Caki2 (cell line): ENCODE measurements around the gene MITD1. TPM values are rescaled to one million over a fixed set of nuclear protein-coding genes. Genes with fewer than 3 reads are reported as not detected.
A peak's percentile ranks its signal among the peaks of the same experiment; 100 is the strongest.
"Not testable (repeated sequence)": the region's sequence is repeated elsewhere in the genome, so short reads cannot be mapped to it uniquely, and the experiment has no call there.

Experiments used
- DNase-seq: peaks from one replicate; pipeline ENCODE4 v3.0.0-alpha.2; 2015; ENCODE audit warnings: low read depth
- in situ Hi-C: cut with HindIII; loops from 2 replicates; pipeline ENCODE4 v1.10.0; 2016; ENCODE audit warnings: low sequenced_read_pairs, low pct_unique_long_range_greater_than_20kb, mixed read lengths
- total RNA-seq: library from RNA; depleted of rRNA; stranded (reverse); fragments of >200 nt; shearing (Covaris generic); gene quantifications from 2 replicates; pipeline ENCODE4 v1.2.3, GENCODE V29; 2014; ENCODE audit warnings: low replicate concordance

Gene MITD1
- total RNA-seq, 1 experiment from 2014 or later = 30.1 TPM

- in situ Hi-C loops = no loop called here
- DNase-seq = peak; percentile 72
These were observed 21.3 kb downstream of the MITD1 start for GRCh38 chr2:99159594-99159993.

- no peak for DNase-seq
- in situ Hi-C loops = no loop called here
These were observed 22.3 kb downstream of the MITD1 start for GRCh38 chr2:99158599-99158998.

- no peak for DNase-seq
- in situ Hi-C loops = no loop called here
These were observed 24.0 kb downstream of the MITD1 start for GRCh38 chr2:99156891-99157290.

GRCh38 chr2:99154643-99155536 is 26.0 kb downstream of the MITD1 start, which contains the start of the genes LIPT1 and TSGA10:
Gene LIPT1, plus strand, starts transcription at chr2:99154967. Its CDS starts 6,991 bp downstream, at chr2:99161958.
Gene TSGA10, minus strand, starts transcription at chr2:99154942. Its CDS starts 45,503 bp downstream, at chr2:99109439.
- in situ Hi-C loops = no loop called here
- peak; percentile 92 for DNase-seq

GRCh38 chr2:99153921-99154604 is 26.8 kb downstream of the MITD1 start:
- in situ Hi-C loops = no loop called here
- peak; percentile 29 for DNase-seq

GRCh38 chr2:99152199-99152895 is 28.5 kb downstream of the MITD1 start:
- no peak for DNase-seq
- in situ Hi-C loops = no loop called here

GRCh38 chr2:99150706-99151105 is 30.2 kb downstream of the MITD1 start:
- no peak for DNase-seq
- in situ Hi-C loops = no loop called here

GRCh38 chr2:99141110-99142108 is 39.4 kb downstream of the MITD1 start, which contains the start of gene C2orf15:
Gene C2orf15, plus strand, starts transcription at chr2:99141707. Its CDS starts 8,852 bp downstream, at chr2:99150559.
- in situ Hi-C loops = no loop called here

GRCh38 chr2:99140860-99141109 is 40.1 kb downstream of the MITD1 start:
- in situ Hi-C loops = no loop called here
- DNase-seq = no peak

More at GRCh38 chr2:99141110-99142108, 39.4 kb downstream of the MITD1 start, which contains the start of gene C2orf15:
- peak; percentile 97 for DNase-seq

- DNase-seq = no peak
- in situ Hi-C loops = no loop called here
These were observed 40.6 kb downstream of the MITD1 start for GRCh38 chr2:99140056-99140859.

- DNase-seq = no peak
- in situ Hi-C loops = no loop called here
These were observed 41.9 kb downstream of the MITD1 start for GRCh38 chr2:99139003-99139402.

GRCh38 chr2:99135044-99135556 is 45.8 kb downstream of the MITD1 start:
- in situ Hi-C loops, DNase-seq: not testable (repeated sequence)

GRCh38 chr2:99127981-99128380 is 52.9 kb downstream of the MITD1 start:
- in situ Hi-C loops = no loop called here
- no peak for DNase-seq
